GM21381 (cell line): Measurements from ENCODE around the gene TMEM198.

Experiments used
- ATAC-seq: cut with Tn5 transposase; IDR thresholded peaks from one replicate; pipeline ENCODE4 v1.9.1; 2021; ENCODE audit warnings: mild to moderate bottlenecking, moderate library complexity; ENCODE audit not compliant: unreplicated experiment

The TMEM198 gene

DNA sequence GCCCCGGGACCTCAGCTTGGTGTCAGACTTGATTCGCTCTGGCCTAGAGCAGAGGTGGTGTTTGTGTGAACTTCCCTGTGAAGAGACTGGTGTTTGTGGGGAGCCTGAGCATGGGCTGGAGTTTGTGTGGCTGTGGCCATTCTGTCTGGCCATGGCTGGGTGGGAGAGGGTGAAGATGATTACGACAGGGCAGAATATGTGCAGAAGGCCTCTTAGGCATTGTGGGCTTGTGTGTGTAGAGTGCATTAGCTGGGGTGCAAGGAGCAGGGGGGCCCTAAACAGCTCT is 17.0 kb downstream of the TMEM198 start:
- no peak for ATAC-seq

DNA sequence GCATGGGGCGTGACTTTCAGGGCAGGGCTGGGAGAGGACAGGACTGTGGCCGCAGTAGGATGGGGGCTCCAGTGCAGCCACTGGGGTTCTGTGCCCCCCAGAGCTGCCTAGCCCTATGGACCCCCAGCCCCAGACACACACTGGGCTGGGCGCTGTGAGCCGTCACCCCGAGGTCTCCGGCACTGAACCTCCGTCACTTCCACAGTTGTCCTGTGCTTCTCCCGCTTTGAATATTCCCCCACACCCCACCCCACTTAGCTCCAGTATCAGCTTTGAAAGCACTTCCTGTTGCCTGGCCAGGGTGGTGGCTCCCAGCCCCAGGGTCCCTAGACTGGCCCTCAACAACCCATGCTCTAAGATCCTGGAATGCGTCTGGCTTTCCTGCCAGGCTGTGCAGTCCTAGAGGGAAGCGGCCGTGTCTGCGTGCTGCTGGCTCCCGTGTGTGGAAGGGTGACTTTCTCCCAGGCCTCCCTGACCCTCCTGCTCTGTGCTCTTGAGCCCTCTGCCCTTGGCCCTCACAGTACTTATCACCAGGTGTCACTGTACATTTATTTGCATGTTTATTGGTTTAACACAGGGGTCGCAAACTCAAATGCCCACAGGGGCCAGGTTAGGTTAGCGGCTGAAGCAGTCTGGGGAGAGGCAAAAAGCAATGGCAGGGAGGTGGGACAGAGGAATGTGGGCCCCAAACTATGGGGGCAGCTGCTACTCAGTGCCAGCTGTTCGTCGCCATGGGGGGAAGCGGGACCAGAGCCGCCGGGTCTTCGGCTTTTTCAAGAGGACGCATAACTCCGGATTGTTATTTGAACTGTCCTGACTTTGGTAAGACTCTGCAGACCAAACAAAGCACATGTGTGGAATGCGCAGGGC is 17.6 kb downstream of the TMEM198 start:
- no peak for ATAC-seq

GRCh38 chr2:219562049-219563020 is 18.5 kb downstream of the TMEM198 start:
- ATAC-seq, result no peak

DNA sequence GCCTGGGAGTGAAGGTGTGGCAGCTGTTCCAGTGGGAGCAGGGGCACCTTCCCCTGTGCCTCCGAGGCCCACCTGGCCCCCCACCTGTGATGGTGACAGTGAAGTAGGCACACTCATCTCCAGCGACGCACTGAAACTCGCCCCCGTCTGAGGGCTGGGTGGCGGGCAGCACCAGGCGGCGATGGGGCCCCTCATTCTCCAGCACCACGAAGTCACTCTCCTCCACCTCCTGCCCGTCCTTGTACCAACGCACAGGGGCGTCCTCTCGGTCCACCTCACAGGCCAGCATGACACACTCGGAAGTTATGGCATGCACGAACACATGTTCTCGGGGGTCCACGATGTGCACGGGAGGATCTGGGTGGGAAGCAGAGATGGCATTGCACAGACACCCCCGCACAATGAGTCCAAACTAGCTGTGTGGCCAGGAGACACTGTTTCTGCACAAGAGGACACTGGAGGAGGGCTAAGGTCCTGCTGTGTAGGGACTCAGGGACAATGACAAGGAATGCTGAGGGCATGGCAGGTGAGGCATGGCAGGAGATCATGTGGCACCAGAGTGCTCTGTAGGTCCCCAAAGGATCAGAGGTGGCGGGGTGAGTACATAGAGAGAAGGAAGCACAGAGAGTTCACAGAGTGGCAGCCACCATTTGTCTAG is 19.6 kb downstream of the TMEM198 start:
- no peak for ATAC-seq

GRCh38 chr2:219565130-219566080 is 21.6 kb downstream of the TMEM198 start:
- ATAC-seq, result no peak

DNA sequence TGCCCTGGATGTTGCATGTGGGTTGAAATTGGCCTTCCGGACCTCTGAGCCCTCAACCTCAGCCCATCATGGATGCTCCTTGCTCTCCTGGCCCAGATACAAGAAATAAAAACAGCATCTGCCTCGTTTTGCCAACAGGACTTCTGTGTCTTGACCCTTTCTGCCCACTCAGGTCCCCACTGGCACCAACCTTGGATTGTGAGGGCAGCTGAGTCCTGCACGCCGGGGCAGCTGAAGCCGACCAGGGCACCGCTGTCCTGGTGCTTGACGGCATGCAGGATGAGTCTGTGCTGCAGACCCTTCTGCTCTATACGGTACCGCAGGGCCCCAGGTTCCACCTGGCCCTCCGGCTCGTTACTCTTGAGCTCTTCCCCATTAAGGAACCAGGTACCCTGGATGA is 22.8 kb downstream of the TMEM198 start:
- no peak for ATAC-seq

- ATAC-seq, result no peak
These were observed 23.3 kb downstream of the TMEM198 start for GRCh38 chr2:219567131-219567530.

DNA sequence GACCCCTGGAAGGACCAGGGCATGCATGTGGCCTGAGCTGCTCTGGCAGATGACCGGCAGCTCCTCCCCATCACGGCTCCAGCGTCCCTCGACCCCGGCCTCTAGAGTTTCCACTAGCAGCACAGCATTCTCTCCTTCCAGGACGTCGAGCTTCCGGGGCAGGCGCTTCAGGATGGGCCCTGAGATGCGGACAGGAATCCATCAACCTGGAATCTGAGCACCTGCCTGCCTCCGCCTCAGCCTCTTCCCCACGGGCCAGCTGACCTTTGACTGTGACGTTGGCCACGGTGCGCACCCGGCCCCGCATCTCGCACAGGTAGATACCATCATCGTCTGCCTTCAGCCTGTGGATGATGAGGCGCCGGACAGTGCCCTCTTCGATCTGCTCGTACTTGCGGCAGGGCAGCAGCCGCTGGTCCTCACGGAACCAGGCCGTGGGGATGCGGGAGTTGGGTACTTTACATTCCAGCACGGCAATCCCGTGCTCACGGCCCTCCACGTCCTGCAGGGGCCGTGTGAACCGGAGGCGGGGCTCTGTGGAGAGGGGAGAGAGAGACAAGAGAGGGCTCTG is 24.0 kb downstream of the TMEM198 start:
- no peak for ATAC-seq

DNA sequence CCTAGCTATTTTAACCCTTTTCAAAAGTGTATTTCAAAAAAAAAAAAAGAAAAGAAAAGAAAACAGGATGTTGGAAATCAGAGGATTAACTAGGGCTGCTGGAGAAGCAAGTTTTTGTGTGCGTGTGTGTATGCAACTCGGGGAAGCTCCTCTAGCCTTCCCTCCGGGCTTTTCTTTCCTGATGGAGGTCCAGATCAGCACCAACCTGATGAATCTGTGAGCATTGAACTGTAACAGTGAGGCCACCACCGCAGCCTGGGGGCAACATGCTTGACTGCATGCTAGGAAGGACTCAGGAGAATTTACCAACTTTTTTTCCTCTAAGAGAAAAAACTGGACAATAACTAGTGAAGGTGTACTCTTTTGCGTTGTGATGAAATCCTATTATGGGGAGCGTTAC is 25.2 kb downstream of the TMEM198 start:
- no peak for ATAC-seq

- no peak for ATAC-seq
These were observed 25.8 kb downstream of the TMEM198 start for GRCh38 chr2:219569635-219570034.

GRCh38 chr2:219570194-219570923 is 26.5 kb downstream of the TMEM198 start:
- no peak for ATAC-seq

DNA sequence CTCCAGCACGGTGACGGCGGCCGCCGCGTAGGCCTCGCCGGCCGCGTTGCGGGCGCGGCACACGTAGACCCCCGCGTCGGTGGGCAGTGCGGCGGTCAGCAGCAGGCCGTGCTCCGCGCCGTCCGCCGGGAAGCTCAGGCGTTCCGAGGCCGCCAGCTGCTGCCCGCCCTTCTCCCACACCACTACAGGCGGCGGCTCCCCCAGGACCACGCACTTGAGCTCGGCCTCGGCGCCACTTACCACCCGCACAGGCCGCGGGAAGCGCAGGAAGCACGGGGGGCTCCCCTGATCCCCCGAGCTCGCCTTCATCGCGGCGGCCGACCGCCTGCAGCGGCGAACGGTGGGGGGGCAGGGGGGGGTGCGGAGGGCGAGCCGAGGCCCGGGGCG is 27.1 kb downstream of the TMEM198 start:
- ATAC-seq, result no peak

DNA sequence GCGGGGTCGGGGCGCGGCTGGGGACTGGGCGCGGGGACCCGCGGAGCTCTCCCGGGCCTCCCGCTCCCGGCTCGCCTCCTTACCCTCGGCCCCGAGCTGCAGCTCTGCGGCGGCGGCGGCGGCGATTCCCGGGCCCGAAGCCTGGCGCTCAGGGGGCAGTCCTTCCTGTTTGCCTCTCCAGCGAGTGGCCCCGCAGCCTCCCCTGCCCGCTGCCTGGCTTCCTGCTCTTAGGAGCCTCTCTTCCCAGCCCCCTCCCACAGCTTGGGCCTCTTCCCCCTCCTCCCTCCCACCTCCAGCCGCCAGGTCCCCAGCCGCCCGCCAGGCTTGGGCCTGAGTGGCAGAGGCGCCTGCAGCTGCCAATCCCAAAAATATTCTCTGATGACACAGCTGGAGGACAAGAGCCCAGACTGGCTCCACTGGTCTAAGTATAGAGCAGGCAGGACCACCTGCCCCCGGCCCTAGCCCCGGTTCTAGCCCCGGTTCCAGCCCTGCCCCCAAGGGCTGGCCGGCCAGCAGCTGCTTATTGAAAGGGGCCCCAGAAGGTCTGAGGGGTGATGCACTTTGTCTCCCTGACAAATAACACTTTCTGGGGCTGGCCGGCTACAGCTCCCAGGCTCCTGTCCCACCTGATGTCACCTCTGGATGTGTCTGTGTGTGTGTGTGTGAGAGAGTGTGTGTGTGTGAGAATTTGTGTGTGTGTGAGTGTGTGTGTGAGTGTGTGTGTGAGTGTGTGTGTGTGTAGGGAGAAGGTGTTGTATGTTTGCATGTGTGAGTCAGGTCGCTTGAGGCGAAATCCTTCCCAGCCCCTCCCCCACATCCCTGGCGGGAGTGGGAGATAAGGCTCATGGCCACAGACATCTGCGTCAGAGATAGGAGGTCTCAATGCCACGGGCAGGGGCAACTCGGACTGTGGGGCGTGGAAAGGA is 27.7 kb downstream of the TMEM198 start, which contains the start of gene OBSL1:
Gene OBSL1, minus strand, starts transcription at position 229 of the 926 bp plus-strand sequence. CDS start 307 bp downstream, outside the sequence.
- ATAC-seq, result no peak

- no peak for ATAC-seq
These were observed 28.6 kb downstream of the TMEM198 start, which contains the start of gene INHA for GRCh38 chr2:219572237-219573001. Gene INHA (plus strand): TSS chr2:219572310. CDS start chr2:219572375, 65 bp downstream.

DNA sequence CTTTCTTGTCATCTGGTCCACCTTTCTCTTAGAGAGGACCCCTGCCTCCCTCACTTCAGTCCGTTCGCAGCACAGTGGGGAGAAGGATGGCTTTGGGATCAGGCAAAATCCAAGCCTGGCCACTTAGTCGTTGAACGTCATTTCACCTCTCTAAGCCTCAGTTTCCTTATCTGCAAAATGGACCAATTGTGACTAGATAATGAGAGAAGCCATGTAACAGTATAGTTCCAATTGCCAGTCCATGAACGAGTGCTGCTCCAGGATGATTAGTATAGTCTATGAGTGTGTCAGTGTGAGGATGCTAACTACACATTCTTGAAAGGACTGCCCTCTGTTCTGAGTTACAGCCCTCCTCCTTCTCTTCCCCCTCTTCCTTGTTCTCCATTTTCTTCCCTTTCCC is 29.3 kb downstream of the TMEM198 start:
- no peak for ATAC-seq

DNA sequence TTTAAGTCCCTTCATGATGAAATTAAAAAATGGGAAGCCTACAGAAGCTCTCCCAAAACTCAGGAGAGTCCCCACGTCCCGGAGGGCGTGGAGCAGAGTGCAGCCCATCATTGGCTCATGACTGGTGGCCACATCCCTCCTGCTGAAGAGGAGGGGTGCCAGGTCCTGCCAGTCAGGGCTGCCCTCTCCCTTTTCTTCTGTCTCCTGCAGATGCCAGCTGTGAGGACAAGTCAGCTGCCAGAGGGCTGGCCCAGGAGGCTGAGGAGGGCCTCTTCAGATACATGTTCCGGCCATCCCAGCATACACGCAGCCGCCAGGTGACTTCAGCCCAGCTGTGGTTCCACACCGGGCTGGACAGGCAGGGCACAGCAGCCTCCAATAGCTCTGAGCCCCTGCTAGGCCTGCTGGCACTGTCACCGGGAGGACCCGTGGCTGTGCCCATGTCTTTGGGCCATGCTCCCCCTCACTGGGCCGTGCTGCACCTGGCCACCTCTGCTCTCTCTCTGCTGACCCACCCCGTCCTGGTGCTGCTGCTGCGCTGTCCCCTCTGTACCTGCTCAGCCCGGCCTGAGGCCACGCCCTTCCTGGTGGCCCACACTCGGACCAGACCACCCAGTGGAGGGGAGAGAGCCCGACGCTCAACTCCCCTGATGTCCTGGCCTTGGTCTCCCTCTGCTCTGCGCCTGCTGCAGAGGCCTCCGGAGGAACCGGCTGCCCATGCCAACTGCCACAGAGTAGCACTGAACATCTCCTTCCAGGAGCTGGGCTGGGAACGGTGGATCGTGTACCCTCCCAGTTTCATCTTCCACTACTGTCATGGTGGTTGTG is 30.9 kb downstream of the TMEM198 start:
- no peak for ATAC-seq
